Activated naive CD4-positive, alpha-beta T cell treated with anti-CD3 and anti-CD28 coated beads, Interleukin-2, amount 50 U/mL, for 16 hours (primary cell): ENCODE measurements around the gene CYP4F11.
"Not testable (repeated sequence)": the region's sequence is repeated elsewhere in the genome, so short reads cannot be mapped to it uniquely, and the experiment has no call there.

ENCODE experiments used
- DNase-seq: peaks from one replicate; pipeline ENCODE4 v3.0.0-alpha.2; 2020

The CYP4F11 gene

GRCh38 chr19:15919243-15919642 lies 15.1 kb downstream of the CYP4F11 start:
- DNase-seq = no peak

GRCh38 chr19:15915109-15915508 lies 19.2 kb downstream of the CYP4F11 start:
- no peak for DNase-seq

- no peak for DNase-seq
These were observed 20.5 kb downstream of the CYP4F11 start for GRCh38 chr19:15913830-15914229.

GRCh38 chr19:15913384-15913783 lies 20.9 kb downstream of the CYP4F11 start:
- no peak for DNase-seq

GRCh38 chr19:15911599-15912235 lies 22.6 kb downstream of the CYP4F11 start:
- no peak for DNase-seq

- no peak for DNase-seq
These were observed 29.3 kb downstream of the CYP4F11 start for GRCh38 chr19:15905026-15905425.

- DNase-seq = not testable (repeated sequence)
These were observed 31.4 kb downstream of the CYP4F11 start for GRCh38 chr19:15902898-15903297.

- no peak for DNase-seq
These were observed 32.1 kb downstream of the CYP4F11 start for GRCh38 chr19:15902254-15902653.

GRCh38 chr19:15900504-15900903 lies 33.8 kb downstream of the CYP4F11 start:
- no peak for DNase-seq

GRCh38 chr19:15900032-15900431 lies 34.3 kb downstream of the CYP4F11 start:
- DNase-seq = not testable (repeated sequence)

GRCh38 chr19:15899561-15899960 lies 34.8 kb downstream of the CYP4F11 start:
- DNase-seq = not testable (repeated sequence)

GRCh38 chr19:15897738-15898276 lies 36.5 kb downstream of the CYP4F11 start, which contains the start of gene CYP4F2:
TSS of gene CYP4F2 (minus strand) at chr19:15898074. CDS start at chr19:15897611, 463 bp downstream.
- no peak for DNase-seq

- no peak for DNase-seq
These were observed 37.1 kb downstream of the CYP4F11 start for GRCh38 chr19:15897026-15897737.

- DNase-seq = no peak
These were observed 38.4 kb downstream of the CYP4F11 start for GRCh38 chr19:15895876-15896430.

- DNase-seq = no peak
These were observed 40.0 kb downstream of the CYP4F11 start for GRCh38 chr19:15894359-15894758.

- DNase-seq = no peak
These were observed 40.9 kb downstream of the CYP4F11 start for GRCh38 chr19:15893477-15893876.

- DNase-seq = no peak
These were observed 42.3 kb downstream of the CYP4F11 start for GRCh38 chr19:15892012-15892411.

GRCh38 chr19:15891434-15891833 lies 42.9 kb downstream of the CYP4F11 start:
- no peak for DNase-seq

GRCh38 chr19:15889339-15889738 lies 45.0 kb downstream of the CYP4F11 start:
- DNase-seq = not testable (repeated sequence)

GRCh38 chr19:15885919-15886318 lies 48.4 kb downstream of the CYP4F11 start:
- no peak for DNase-seq

GRCh38 chr19:15885167-15885566 lies 49.2 kb downstream of the CYP4F11 start:
- no peak for DNase-seq

- DNase-seq = not testable (repeated sequence)
These were observed 51.0 kb downstream of the CYP4F11 start for GRCh38 chr19:15883329-15883728.

GRCh38 chr19:15874821-15875474 lies 59.4 kb downstream of the CYP4F11 start:
- no peak for DNase-seq
